Measurements from ENCODE around the gene JAM2.

DNA sequence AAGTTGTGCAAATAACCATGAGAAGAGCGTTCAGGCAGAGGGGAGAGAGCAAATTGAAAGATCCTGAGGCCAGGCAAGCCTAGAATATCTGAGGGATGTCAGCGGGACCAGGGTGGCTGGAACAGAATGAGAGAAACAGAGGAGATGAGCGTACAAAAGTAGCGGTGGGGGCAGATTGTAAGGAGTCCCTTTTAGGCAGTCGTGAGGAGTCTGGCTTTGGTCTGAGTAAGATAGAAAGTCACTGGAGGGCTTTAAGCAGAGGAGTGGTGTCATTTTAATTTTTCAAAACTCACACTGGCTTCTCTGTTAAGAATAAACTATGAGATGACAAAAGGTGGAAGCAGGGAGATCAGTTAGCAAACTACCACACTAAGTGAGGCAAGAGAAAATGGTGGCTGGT, 71.5 kb downstream of the JAM2 start:
- TF ChIP-seq, protein P1, sequence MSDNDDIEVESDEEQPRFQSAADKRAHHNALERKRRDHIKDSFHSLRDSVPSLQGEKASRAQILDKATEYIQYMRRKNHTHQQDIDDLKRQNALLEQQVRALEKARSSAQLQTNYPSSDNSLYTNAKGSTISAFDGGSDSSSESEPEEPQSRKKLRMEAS (IDR thresholded peaks at IDR 0.05): no peak
- TF ChIP-seq USF1 (IDR thresholded peaks at IDR 0.05) (no peak), TAF1 (IDR thresholded peaks at IDR 0.05; ENCODE audit: low read depth) (no peak), YY1 (IDR thresholded peaks at IDR 0.05; ENCODE audit: low read depth) (no peak), REST (IDR thresholded peaks at IDR 0.05; ENCODE audit: low read depth) (no peak), CREB1 (IDR thresholded peaks at IDR 0.05; ENCODE audit: low read depth) (no peak), EGR1 (IDR thresholded peaks at IDR 0.05) (no peak), TEAD4 (IDR thresholded peaks at IDR 0.05) (no peak)

All from Ishikawa (cell line).